Uterus (tissue), 4 donors: ENCODE results near the gene ACBD6. TPM values are rescaled to one million over a fixed set of nuclear protein-coding genes. Genes with fewer than 3 reads are reported as not detected.

ENCODE experiments used
- DNase-seq, 2 donors: peaks; one replicate each; pipeline ENCODE4 v3.0.0-alpha.2; 2019 to 2020
- H3K27ac ChIP-seq, 2 donors: fragments of 200-600 bp; sonication (generic); 1 replicate in 1 of 2; 2 replicates in 1 of 2; pipeline ENCODE4 v1.5.1; 2016 to 2018
- H3K27me3 ChIP-seq, 2 donors: fragments of 200-600 bp; sonication (generic); one replicate each; pipeline ENCODE4 v1.5.1; 2018 to 2019; ENCODE audit warnings: control low read depth in 1 of 2
- H3K36me3 ChIP-seq, 2 donors: fragments of 200-600 bp; sonication (generic); one replicate each; pipeline ENCODE4 v1.5.1; 2019; ENCODE audit warnings: control low read depth in 1 of 2
- H3K4me1 ChIP-seq, 2 donors: fragments of 200-600 bp; sonication (generic); one replicate each; pipeline ENCODE4 v1.5.1; 2018 to 2019; ENCODE audit warnings: control low read depth in 1 of 2
- H3K4me3 ChIP-seq, 2 donors: fragments of 200-600 bp; sonication (generic); 1 replicate in 1 of 2; 2 replicates in 1 of 2; pipeline ENCODE4 v1.5.1; 2018 to 2019; ENCODE audit warnings: mild to moderate bottlenecking in 1 of 2
- H3K9me3 ChIP-seq, 2 donors: fragments of 200-600 bp; sonication (generic); one replicate each; pipeline ENCODE4 v1.5.1; 2019; ENCODE audit warnings: control low read depth in 1 of 2
- CTCF ChIP-seq, 4 experiments: fragments of 200-600 bp in 2 of 4; fragments of 450-650 bp in 2 of 4; sonication (generic) in 2 of 4; IDR thresholded peaks; one replicate each; pipeline ENCODE4 v1.5.1; 2016 to 2019; ENCODE audit warnings: antibody characterized with exemption in 4 of 4, mild to moderate bottlenecking in 2 of 4, moderate library complexity in 1 of 4
- POLR2A ChIP-seq, 2 donors: fragments of 450-650 bp; IDR thresholded peaks; one replicate each; pipeline ENCODE4 v1.6.1; 2016; ENCODE audit warnings: antibody characterized with exemption in 2 of 2, mild to moderate bottlenecking in 1 of 2, moderate library complexity in 1 of 2
- intact Hi-C: fragments of 100-400 bp; cut with DNase I; formaldehyde crosslinking; loops from one replicate; pipeline ENCODE4 v1.15.1; 2023; ENCODE audit warnings: low total_unique reads
- total RNA-seq, 4 donors: library from RNA; depleted of rRNA in 3 of 4; stranded (reverse); fragments of >200 nt in 3 of 4; gene quantifications; one replicate each; pipeline versions ENCODE4 v1.1.0 to v1.2.4, GENCODE V29; 2014 to 2023
- donor health status: DM: yes; HTN: yes; CAD: no.

ACBD6 gene
- total RNA-seq, 4 donors from 2014 or later: 22.1 to 54.7 (median 39.6) TPM

GRCh38 chr1:180458807-180459206 is 43.6 kb downstream of the ACBD6 start:
- Histone ChIP-seq H3K4me3 (no peak overlapping the region), H3K27ac (no peak overlapping the region), H3K4me1 (no peaks in the 10 kb centered on the region), H3K36me3 (no peaks in the 10 kb centered on the region), H3K27me3 (no peaks in the 10 kb centered on the region), H3K9me3 (peaks cover 0 to 11% of the 10 kb centered on the region in 2 donors)
- no peak for DNase-seq
- intact Hi-C loops: no loop called here
- no peak for TF ChIP-seq CTCF (IDR thresholded peaks at IDR 0.05)
- no peak for TF ChIP-seq POLR2A (IDR thresholded peaks at IDR 0.05)

GRCh38 chr1:180456191-180456590 is 46.2 kb downstream of the ACBD6 start:
- H3K4me3 ChIP-seq: no peak overlapping the region
- intact Hi-C loops: no loop called here

GRCh38 chr1:180451504-180451903 is 50.9 kb downstream of the ACBD6 start:
- TF ChIP-seq CTCF (IDR thresholded peaks at IDR 0.05) (no peak), POLR2A (IDR thresholded peaks at IDR 0.05) (no peak)

More at GRCh38 chr1:180456191-180456590, 46.2 kb downstream of the ACBD6 start:
- TF ChIP-seq POLR2A (IDR thresholded peaks at IDR 0.05) (no peak), CTCF (IDR thresholded peaks at IDR 0.05) (no peak)
- Histone ChIP-seq H3K27ac (no peak overlapping the region), H3K36me3 (no peaks in the 10 kb centered on the region), H3K27me3 (no peaks in the 10 kb centered on the region), H3K4me1 (no peaks in the 10 kb centered on the region), H3K9me3 (no peaks in the 10 kb centered on the region)
- DNase-seq: no peak

GRCh38 chr1:180444522-180444921 is 57.9 kb downstream of the ACBD6 start:
- no peak overlapping the region for H3K4me3 ChIP-seq

More at GRCh38 chr1:180451504-180451903, 50.9 kb downstream of the ACBD6 start:
- Histone ChIP-seq H3K27me3 (no peaks in the 10 kb centered on the region), H3K27ac (no peak overlapping the region), H3K9me3 (no peaks in the 10 kb centered on the region), H3K36me3 (no peaks in the 10 kb centered on the region), H3K4me3 (no peak overlapping the region), H3K4me1 (no peaks in the 10 kb centered on the region)
- intact Hi-C loops: no loop called here
- DNase-seq: no peak

GRCh38 chr1:180440335-180440734 is 62.0 kb downstream of the ACBD6 start:
- intact Hi-C loops: no loop called here
- Histone ChIP-seq H3K27ac (no peak overlapping the region), H3K36me3 (no peaks in the 10 kb centered on the region), H3K4me3 (no peak overlapping the region), H3K9me3 (no peaks in the 10 kb centered on the region), H3K27me3 (no peaks in the 10 kb centered on the region), H3K4me1 (no peaks in the 10 kb centered on the region)
- DNase-seq: no peak
- no peak for TF ChIP-seq CTCF (IDR thresholded peaks at IDR 0.05)
- no peak for TF ChIP-seq POLR2A (IDR thresholded peaks at IDR 0.05)

More at GRCh38 chr1:180444522-180444921, 57.9 kb downstream of the ACBD6 start:
- Histone ChIP-seq H3K36me3 (no peaks in the 10 kb centered on the region), H3K9me3 (no peaks in the 10 kb centered on the region), H3K27ac (no peak overlapping the region), H3K4me1 (no peaks in the 10 kb centered on the region), H3K27me3 (no peaks in the 10 kb centered on the region)
- TF ChIP-seq CTCF (IDR thresholded peaks at IDR 0.05) (no peak), POLR2A (IDR thresholded peaks at IDR 0.05) (no peak)
- no peak for DNase-seq
- intact Hi-C loops: no loop called here
